Fibroblast of skin of left quadriceps (primary cell): ENCODE measurements around the gene VEGFB.
"Not testable (repeated sequence)": the region's sequence is repeated elsewhere in the genome, so short reads cannot be mapped to it uniquely, and the experiment has no call there.

Experiments
- DNase-seq, 2 experiments: peaks; one replicate each; pipeline ENCODE4 v3.0.0-alpha.2; 2013; ENCODE audit warnings: low read depth in 2 of 2

The VEGFB gene

DNA sequence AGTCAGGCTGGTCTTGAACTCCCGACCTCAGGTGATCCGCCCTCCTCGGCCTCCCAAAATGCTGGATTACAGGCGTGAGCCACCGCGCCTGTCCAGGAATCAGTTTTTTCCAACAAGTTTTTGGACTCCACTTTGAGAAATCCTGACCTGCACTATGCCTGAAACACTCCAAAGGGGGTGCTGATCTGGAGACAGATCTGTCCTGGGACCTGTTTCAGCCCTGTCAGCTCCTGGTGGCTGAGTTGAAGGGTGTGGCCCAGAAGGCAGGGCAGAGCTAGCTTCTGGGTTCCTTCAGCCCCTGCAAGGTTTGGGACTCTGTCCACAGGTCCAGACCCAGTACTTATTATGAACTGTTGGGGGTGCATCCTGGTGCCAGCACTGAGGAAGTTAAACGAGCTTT is 2.8 kb upstream of the VEGFB start:
- DNase-seq: no peak

DNA sequence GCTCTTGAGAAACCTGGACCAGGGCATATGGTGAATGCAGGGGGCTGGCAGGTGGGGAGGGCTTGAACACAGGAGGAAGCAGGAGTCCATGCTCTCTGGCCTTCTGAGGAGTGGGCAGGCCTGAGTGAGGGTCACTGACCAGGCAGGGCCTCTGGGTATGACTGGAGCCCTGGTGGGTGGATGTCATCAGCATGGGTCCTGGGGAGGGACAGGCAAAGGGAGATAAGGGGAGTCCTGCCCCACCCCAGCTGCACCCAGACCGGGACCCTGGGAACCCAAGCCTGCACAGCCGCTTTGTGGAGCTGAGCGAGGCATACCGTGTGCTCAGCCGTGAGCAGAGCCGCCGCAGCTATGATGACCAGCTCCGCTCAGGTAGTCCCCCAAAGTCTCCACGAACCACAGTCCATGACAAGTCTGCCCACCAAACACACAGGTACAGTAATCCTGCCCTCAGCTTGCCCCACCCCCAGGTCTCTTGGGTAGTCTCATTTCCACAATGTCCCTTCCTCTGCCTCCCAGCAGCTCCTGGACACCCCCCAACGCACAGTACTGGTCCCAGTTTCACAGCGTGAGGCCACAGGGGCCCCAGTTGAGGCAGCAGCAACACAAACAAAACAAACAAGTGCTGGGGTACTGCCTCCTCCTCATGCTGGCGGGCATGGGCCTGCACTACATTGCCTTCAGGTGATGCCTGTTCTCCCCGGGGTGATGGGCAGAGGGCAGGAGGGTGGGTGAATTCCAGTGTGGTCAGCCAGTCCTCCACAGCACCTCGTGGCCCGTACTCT is 2.0 kb upstream of the VEGFB start:
- DNase-seq: no peak

DNA sequence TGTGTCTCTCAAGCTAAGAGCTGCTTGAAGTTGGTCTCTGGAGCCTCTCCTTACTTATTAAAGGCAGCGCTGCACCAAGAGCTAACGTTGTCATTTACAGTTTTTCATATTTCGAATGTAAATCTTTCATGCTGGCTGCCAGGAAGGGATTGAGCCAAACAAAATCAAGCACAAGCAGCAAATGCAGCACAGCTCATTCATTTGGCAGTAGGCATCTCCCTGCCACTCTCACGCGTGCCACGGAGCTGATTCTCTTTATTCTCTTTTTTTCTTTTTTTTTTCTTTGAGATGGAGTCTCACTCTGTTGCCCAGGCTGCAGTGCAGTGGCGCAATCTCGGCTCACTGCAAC is 1.4 kb upstream of the VEGFB start:
- no peak for DNase-seq

- no peak for DNase-seq
Observed at GRCh38 chr11:64234647-64235379, 429 bp downstream of the VEGFB start.

GRCh38 chr11:64235437-64236161 is 1.2 kb downstream of the VEGFB start:
- no peak for DNase-seq

GRCh38 chr11:64237484-64237951 is 3.1 kb downstream of the VEGFB start:
- DNase-seq: no peak

- no peak for DNase-seq
Observed at GRCh38 chr11:64238076-64238475, 3.7 kb downstream of the VEGFB start.

GRCh38 chr11:64238999-64239398 is 4.6 kb downstream of the VEGFB start:
- DNase-seq: no peak

- no peak for DNase-seq
Observed at GRCh38 chr11:64239662-64240434, 5.5 kb downstream of the VEGFB start.

DNA sequence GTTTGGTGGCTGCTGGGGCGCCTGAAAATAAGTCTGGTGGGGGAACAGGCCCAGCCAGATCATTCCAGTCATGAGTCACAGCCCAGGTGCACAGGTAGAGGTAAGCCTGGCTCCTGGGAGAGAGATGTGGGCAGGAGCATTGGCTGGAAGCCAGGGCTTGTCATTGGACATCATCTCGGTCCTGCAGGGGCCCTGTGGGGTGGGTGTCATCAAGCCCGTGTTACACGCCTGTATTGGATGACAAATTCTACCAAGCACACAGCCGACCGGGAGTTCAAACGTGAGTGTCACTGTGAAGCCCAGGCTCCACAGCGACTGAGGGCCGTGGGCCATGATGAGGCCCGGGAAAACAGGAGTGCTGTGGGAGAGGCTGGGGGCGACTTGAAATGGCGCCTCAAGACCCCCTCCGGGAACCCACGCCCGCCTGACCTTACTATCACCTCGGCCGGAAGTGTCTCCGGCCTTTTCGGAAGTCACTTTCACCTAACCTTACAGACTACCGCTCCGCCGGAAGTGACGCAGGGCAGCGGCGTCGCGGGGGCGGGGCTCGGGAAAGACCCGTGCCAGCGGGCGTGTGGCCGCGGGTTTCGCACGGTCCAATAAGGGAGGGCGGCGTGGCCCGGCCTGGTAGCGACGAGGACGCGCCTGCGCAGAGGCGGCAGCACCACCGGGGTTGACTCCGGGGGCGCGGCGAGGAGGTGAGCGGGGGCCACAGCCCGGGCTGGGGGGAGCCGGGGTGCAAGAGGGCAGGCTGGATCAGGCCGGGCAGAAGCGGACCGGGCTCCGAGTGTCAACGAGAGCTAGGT is 6.3 kb downstream of the VEGFB start, which contains the start of gene FKBP2:
Gene FKBP2 (plus strand): TSS at position 661 of the 806 bp plus-strand sequence. CDS start 1,293 bp downstream, outside the sequence.
- peak; percentile 93 to 94 for DNase-seq

DNA sequence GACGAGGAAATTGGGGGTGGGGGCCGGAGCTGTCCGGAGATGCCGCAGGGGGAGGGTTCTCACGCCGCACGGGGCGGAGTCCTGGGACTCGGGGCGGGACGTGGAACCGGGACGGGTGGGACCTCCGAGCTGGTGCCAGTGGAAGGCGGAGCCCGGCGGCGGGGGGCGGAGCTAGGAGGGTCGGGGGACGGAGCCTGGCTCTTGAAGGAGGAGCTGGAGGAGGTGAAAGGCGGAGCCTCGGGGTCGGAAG is 6.8 kb downstream of the VEGFB start:
- DNase-seq: peak in 1 of 2 experiments; percentile 98

- DNase-seq: peak in 1 of 2 experiments; percentile 98
Observed at GRCh38 chr11:64241491-64242374, 7.3 kb downstream of the VEGFB start.

DNA sequence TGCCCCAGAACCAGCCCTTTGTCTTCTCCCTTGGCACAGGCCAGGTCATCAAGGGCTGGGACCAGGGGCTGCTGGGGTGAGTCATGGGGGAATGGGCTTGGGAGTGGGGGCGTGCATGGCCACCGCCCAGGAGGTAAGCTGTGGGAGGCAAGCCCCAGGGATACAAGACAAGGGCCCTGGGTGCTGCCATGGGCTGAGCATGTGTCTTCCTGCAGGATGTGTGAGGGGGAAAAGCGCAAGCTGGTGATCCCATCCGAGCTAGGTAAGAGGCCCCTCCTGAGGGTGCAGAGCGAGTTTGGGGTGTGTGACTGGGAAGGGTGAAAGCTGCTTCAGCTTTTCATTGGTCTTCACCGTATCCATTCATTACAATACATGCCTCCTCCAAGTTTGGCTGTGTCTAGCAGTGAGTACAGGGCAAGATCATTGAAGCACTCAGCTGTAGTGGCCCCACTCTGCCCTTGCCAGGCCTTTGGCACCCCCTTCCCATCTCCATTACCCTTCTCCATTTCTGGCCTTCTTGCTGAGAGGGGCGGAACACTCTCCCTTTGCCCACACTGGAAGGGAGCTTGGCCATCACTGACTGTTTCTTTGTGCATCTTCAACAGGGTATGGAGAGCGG is 9.0 kb downstream of the VEGFB start:
- DNase-seq: no peak

DNA sequence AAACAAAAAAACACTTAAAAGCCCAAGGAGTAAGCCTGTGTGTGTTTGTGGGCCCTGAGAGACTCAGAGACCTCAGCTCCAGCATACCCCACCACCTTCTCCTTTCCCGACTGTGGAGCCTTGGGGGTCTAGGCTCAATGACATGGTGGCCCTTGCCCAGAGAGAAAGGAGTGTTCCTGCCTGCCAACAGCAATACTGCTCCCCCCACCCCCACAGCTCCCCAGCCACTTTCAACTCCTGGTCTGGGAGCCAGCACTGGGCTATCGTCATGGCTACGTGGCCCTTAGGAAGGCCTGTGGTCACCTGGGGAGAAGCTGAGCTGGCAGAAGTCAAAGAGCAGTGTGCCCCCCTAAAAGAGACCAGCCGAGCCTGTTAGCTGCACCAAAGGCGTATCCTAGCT is 9.7 kb downstream of the VEGFB start:
- no peak for DNase-seq

GRCh38 chr11:64244966-64245365 is 10.6 kb downstream of the VEGFB start:
- no peak for DNase-seq

DNA sequence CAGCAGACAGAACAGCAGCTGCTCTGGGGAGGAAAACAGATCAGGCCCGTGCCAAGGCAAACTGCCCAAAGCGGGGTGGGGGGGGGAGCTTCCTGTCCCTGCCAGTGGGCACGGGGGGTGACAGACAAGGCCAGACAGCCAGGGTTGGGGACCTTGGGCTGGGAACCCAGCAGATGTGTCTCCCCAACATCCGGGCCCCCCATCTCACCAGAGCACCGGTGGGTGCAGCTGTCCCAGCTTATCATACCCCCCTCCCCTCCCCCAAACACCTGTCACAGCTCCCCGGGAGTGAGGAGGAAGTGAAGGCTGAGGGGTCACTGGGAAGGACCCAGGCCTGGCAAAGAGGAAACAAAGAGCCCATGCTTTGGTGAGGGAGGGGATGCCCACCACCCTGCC is 11.0 kb downstream of the VEGFB start:
- DNase-seq: no peak

GRCh38 chr11:64245797-64246620 is 11.6 kb downstream of the VEGFB start:
- peak; percentile 65 to 68 for DNase-seq

GRCh38 chr11:64246621-64246870 is 12.2 kb downstream of the VEGFB start:
- DNase-seq: not testable (repeated sequence)
